DND-41 (cell line): ENCODE measurements around the gene HBG2.

Experiments
- CTCF ChIP-seq: IDR thresholded peaks from 2 replicates; pipeline ENCODE4 v1.5.1; 2012; ENCODE audit warnings: borderline replicate concordance, low read length, moderate library complexity, mild to moderate bottlenecking; ENCODE audit not compliant: poor library complexity, severe bottlenecking; ENCODE audit errors: extremely low read depth
- EZH2 ChIP-seq: IDR thresholded peaks from 3 replicates; pipeline ENCODE4 v1.6.1; 2012; ENCODE audit warnings: borderline replicate concordance, low read depth, mild to moderate bottlenecking, moderate library complexity, low read length, inconsistent platforms; ENCODE audit not compliant: severe bottlenecking

DNA sequence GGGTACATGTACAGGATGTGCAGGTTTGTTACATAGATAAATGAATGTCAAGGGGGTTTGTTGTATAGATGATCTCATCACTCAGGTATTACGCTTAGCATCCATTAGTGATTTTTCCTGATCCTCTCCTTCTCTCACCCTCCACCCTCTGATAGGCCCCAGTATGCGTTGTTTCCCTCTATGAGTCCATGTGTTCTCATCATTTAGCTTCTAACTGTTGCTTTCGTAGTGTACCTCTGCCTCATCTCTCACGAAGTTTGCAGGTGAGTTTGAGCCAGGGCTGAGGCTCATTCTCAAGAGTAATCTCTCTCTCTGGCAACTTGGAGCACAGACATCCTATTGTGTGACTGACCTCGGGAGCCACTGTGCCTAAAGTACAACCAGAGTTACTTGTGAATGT is 19.8 kb upstream of the HBG2 start:
- TF ChIP-seq CTCF (no peak), EZH2 (no peak)
